Activated CD4-positive, alpha-beta T cell treated with anti-CD3 and anti-CD28 coated beads, Interleukin-2, amount 50 U/mL, for 1 hour (primary cell): ENCODE results near the gene P2RX4.
"Not testable (repeated sequence)": the region's sequence is repeated elsewhere in the genome, so short reads cannot be mapped to it uniquely, and the experiment has no call there.

Experiments
- DNase-seq: peaks from one replicate; pipeline ENCODE4 v3.0.0-alpha.2; 2020

The P2RX4 gene

GRCh38 chr12:121279507-121279915 is 69.6 kb downstream of the P2RX4 start:
- no peak for DNase-seq

GRCh38 chr12:121280531-121280930 is 70.6 kb downstream of the P2RX4 start:
- not testable (repeated sequence) for DNase-seq

DNA sequence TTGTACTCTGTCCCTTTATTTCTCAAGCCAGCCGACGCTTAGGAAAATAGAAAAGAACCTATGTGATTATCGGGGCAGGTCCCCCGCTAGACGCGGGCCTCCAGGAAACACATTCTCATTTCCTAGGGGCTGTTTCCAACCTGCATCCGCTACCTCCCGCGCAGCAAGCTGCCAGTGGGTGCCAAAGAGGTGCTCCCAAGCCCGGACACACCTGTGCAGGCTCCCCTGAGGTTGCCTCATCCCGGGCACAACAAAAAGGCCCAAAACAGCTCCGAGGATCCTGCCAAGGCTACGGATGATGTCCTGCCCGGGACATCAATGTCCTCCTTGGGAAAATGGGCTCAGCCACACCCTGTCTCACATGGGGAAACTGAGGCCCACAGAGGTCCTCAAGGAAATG is 71.2 kb downstream of the P2RX4 start:
- DNase-seq, result not testable (repeated sequence)

- DNase-seq, result no peak
These were observed 72.3 kb downstream of the P2RX4 start for GRCh38 chr12:121282072-121282742.

GRCh38 chr12:121282910-121283309 is 73.0 kb downstream of the P2RX4 start:
- DNase-seq, result not testable (repeated sequence)

GRCh38 chr12:121283388-121283787 is 73.5 kb downstream of the P2RX4 start:
- DNase-seq, result no peak
